Activated CD4-positive, alpha-beta T cell treated with anti-CD3 and anti-CD28 coated beads for 36 hours (primary cell): ENCODE data around the gene MCF2L2. TPM values are rescaled to one million over a fixed set of nuclear protein-coding genes. Genes with fewer than 3 reads are reported as not detected.

Experiments used
- ATAC-seq: fragments of 200-7000 bp; cut with Tn5 transposase; one replicate; pipeline ENCODE4 v1.10.0; 2021; ENCODE audit warnings: mild to moderate bottlenecking, moderate library complexity
- CTCF ChIA-PET: fragments of 350-600 bp; sonication (Branson Sonifier 250); formaldehyde crosslinking; loops from one replicate; lab custom pipeline; 2021; ENCODE audit warnings: antibody characterized with exemption; lab: Charles Lee
- POLR2A ChIA-PET: fragments of 350-600 bp; sonication (Branson Sonifier 250); formaldehyde crosslinking; loops from one replicate; lab custom pipeline; 2021; ENCODE audit warnings: antibody characterized with exemption, inconsistent platforms; lab: Charles Lee
- DNase-seq: peaks from one replicate; pipeline ENCODE4 v3.0.0-alpha.2; 2020
- H3K27ac Mint-ChIP-seq: one replicate; pipeline ENCODE4 v1.8.0; 2021; ENCODE audit warnings: mixed read lengths
- H3K27me3 Mint-ChIP-seq: one replicate; pipeline ENCODE4 v1.8.0; 2021; ENCODE audit warnings: mixed read lengths
- H3K36me3 Mint-ChIP-seq: one replicate; pipeline ENCODE4 v1.8.0; 2021; ENCODE audit warnings: low read depth, mixed read lengths
- H3K4me1 Mint-ChIP-seq: one replicate; pipeline ENCODE4 v1.8.0; 2021; ENCODE audit warnings: mixed read lengths
- H3K4me3 Mint-ChIP-seq: one replicate; pipeline ENCODE4 v1.8.0; 2021; ENCODE audit warnings: mild to moderate bottlenecking, moderate library complexity, mixed read lengths
- H3K9me3 Mint-ChIP-seq: one replicate; pipeline ENCODE4 v1.8.0; 2021; ENCODE audit warnings: low read depth, mixed read lengths
- intact Hi-C, 2 experiments: fragments of 100-400 bp; cut with DNase I in 1 of 2; cut with micrococcal nuclease in 1 of 2; formaldehyde crosslinking; loops; one replicate each; pipeline versions ENCODE4 v1.14.2 to v1.15.1; 2022 to 2024; cut with DNase I, micrococcal nuclease
- total RNA-seq, 2 experiments: library from RNA; stranded (reverse); gene quantifications; one replicate each; pipeline ENCODE4 v1.2.3, GENCODE V29; 2021

MCF2L2 gene
- total RNA-seq, 2 experiments from 2014 or later: 1.9 to 2.3 TPM

GRCh38 chr3:183284570-183284969 is 143.8 kb downstream of the MCF2L2 start:
- no peak for ATAC-seq
- intact Hi-C loops: loop anchor here (2.0 to 10.0 kb wide), 3 partner anchors 74 to 490 kb away; partner anchors contain the start of genes ATP11B (in 1 of the 2) and DCUN1D1 (in 1 of the 2)
- POLR2A ChIA-PET: interaction anchor here (0.7 to 2.2 kb wide), 2 partner anchors 18 to 197 kb away, joined by 3 to 39 read pairs; no protein-coding TSS in a partner anchor
- Mint-ChIP-seq H3K4me1 (peaks cover 43% of the 10 kb centered on the region), H3K27me3 (no peaks in the 10 kb centered on the region), H3K27ac (peak overlapping the region; percentile 98), H3K4me3 (no peak overlapping the region), H3K9me3 (no peaks in the 10 kb centered on the region), H3K36me3 (peaks cover 2% of the 10 kb centered on the region)
- no peak for DNase-seq
- CTCF ChIA-PET: interaction anchor here (1.3 to 3.3 kb wide), 5 partner anchors 10 to 99 kb away, joined by 3 to 18 read pairs (median 12); no protein-coding TSS in a partner anchor

GRCh38 chr3:183283886-183284285 is 144.5 kb downstream of the MCF2L2 start:
- no peak for ATAC-seq
- intact Hi-C loops: loop anchor here (2.0 to 10.0 kb wide), 3 partner anchors 73 to 489 kb away; partner anchors contain the start of genes ATP11B (in 1 of the 2) and DCUN1D1 (in 1 of the 2)
- no peaks in the 10 kb centered on the region for H3K9me3 Mint-ChIP-seq
- peaks cover 2% of the 10 kb centered on the region for H3K36me3 Mint-ChIP-seq
- CTCF ChIA-PET: interaction anchor here (1.0 to 3.3 kb wide), 3 partner anchors 12 to 102 kb away, joined by 4 to 15 read pairs (median 6); no protein-coding TSS in a partner anchor
- no peak overlapping the region for H3K4me3 Mint-ChIP-seq
- H3K27me3 Mint-ChIP-seq: no peaks in the 10 kb centered on the region
- POLR2A ChIA-PET: no interaction called here
- H3K4me1 Mint-ChIP-seq: peaks cover 43% of the 10 kb centered on the region
- DNase-seq: no peak
- H3K27ac Mint-ChIP-seq: peak overlapping the region; percentile 52

- no peak for ATAC-seq
- CTCF ChIA-PET: interaction anchor here (1.0 to 2.6 kb wide), 3 partner anchors 10 to 101 kb away, joined by 3 to 6 read pairs (median 3); no protein-coding TSS in a partner anchor
Observed at GRCh38 chr3:183281126-183281797, 147.2 kb downstream of the MCF2L2 start.

GRCh38 chr3:183279371-183279770 is 149.0 kb downstream of the MCF2L2 start:
- ChIA-PET POLR2A (interaction anchor here (0.7 kb wide), 1 partner anchor 12 kb away, joined by 4 read pairs; no protein-coding TSS in a partner anchor), CTCF (interaction anchor here (1.5 kb wide), 1 partner anchor 19 kb away, joined by 4 read pairs; no protein-coding TSS in a partner anchor)
- no peak for DNase-seq
- ATAC-seq: no peak
- H3K4me3 Mint-ChIP-seq: no peak overlapping the region
- H3K4me1 Mint-ChIP-seq: peaks cover 29% of the 10 kb centered on the region
- H3K9me3 Mint-ChIP-seq: no peaks in the 10 kb centered on the region
- H3K36me3 Mint-ChIP-seq: no peaks in the 10 kb centered on the region
- H3K27me3 Mint-ChIP-seq: no peaks in the 10 kb centered on the region
- intact Hi-C loops: no loop called here
- no peak overlapping the region for H3K27ac Mint-ChIP-seq

More at GRCh38 chr3:183281126-183281797, 147.2 kb downstream of the MCF2L2 start:
- POLR2A ChIA-PET: no interaction called here
- no peaks in the 10 kb centered on the region for H3K36me3 Mint-ChIP-seq
- H3K27ac Mint-ChIP-seq: no peak overlapping the region
- peaks cover 31% of the 10 kb centered on the region for H3K4me1 Mint-ChIP-seq
- no peaks in the 10 kb centered on the region for H3K9me3 Mint-ChIP-seq
- intact Hi-C loops: loop anchor here in 1 of 2 experiments (10.0 kb wide), 2 partner anchors 296 to 486 kb away; partner anchors contain the start of genes ATP11B and DCUN1D1
- no peaks in the 10 kb centered on the region for H3K27me3 Mint-ChIP-seq
- H3K4me3 Mint-ChIP-seq: no peak overlapping the region
- no peak for DNase-seq

DNA sequence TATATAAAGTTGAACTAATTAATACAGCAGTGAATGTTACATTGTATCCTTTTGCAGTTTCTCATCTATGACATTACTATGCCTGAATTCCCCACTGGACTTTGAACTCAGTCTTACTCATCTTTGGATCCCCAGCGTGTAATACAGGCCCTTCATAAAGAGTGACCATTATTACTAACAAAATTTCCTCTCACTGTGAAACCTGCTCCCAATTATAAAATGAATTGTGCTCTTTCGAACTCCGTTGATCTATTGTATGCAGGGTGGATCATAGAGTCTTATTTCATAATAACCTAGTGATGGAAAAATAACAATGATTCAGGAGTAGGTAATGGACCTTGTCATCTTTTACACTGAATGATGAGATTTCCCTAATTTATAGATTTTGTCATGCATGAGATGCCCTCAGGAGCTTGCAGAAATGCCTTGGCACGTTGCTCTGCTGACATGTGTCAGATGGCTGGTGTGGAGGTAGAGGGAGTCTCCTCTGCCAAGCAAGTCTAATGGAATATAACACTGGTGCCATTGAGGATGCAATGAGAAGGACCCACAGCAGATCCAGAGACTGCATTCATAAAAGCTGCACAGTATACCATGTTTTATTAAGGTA is 149.8 kb downstream of the MCF2L2 start:
- Mint-ChIP-seq H3K36me3 (no peaks in the 10 kb centered on the region), H3K4me3 (no peak overlapping the region), H3K9me3 (no peaks in the 10 kb centered on the region), H3K27ac (no peak overlapping the region), H3K4me1 (peaks cover 27% of the 10 kb centered on the region), H3K27me3 (no peaks in the 10 kb centered on the region)
- intact Hi-C loops: no loop called here
- POLR2A ChIA-PET: no interaction called here
- CTCF ChIA-PET: no interaction called here
- no peak for ATAC-seq
- no peak for DNase-seq

- ChIA-PET POLR2A (interaction anchor here (0.6 to 1.2 kb wide), 2 partner anchors 9 to 30 kb away, joined by 3 to 5 read pairs; no protein-coding TSS in a partner anchor), CTCF (interaction anchor here (0.6 kb wide), 1 partner anchor 91 kb away, joined by 4 read pairs; no protein-coding TSS in a partner anchor)
- ATAC-seq (no peak), DNase-seq (no peak)
- H3K27ac Mint-ChIP-seq: no peak overlapping the region
- intact Hi-C loops: no loop called here
- peaks cover 5% of the 10 kb centered on the region for H3K36me3 Mint-ChIP-seq
- H3K4me3 Mint-ChIP-seq: no peak overlapping the region
- H3K27me3 Mint-ChIP-seq: no peaks in the 10 kb centered on the region
- H3K4me1 Mint-ChIP-seq: peaks cover 25% of the 10 kb centered on the region
- H3K9me3 Mint-ChIP-seq: no peaks in the 10 kb centered on the region
Observed at GRCh38 chr3:183277260-183277659, 151.2 kb downstream of the MCF2L2 start.

DNA sequence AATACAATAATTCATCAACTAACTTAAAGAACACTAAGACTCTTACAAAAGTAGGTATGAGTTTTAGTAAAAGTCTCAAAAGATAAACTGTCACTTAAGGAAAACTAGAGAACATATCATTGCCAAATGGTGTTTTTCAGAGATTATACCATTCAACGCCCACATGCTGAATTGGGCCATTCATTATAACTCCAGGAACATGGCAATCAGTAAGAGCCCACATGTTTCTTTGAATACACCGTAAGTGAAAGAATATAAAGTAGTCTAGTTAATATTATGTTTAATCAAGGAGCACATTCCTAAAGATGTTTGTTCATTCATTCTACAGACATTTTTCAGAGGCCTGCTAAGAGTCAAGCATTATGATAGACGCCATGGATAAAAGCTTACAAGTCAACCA is 152.5 kb downstream of the MCF2L2 start:
- intact Hi-C loops: no loop called here

DNA sequence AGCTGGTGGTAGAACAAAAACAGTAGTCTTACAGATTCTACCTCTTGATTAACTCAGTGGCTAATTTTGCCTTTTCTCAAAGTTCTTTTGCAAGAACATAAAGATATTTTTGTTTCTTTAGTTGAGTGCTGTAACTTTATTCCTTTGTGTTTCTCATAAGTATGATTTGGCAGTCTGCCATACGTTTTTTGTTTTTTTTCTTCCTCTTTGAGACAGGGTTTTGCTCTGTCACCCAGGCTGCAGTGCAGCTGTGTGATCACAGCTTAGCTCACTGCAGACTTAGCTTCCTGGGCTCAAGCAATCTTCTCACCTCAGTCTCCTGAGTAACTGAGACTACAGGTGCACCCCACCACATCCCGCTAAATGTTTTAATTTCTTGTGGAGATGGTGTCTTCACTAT is 153.0 kb downstream of the MCF2L2 start:
- intact Hi-C loops: no loop called here
- ChIA-PET POLR2A (no interaction called here), CTCF (interaction anchor here (1.6 to 1.7 kb wide), 2 partner anchors 10 to 16 kb away, joined by 3 to 12 read pairs; no protein-coding TSS in a partner anchor)
- ATAC-seq: peak; percentile 60
- Mint-ChIP-seq H3K36me3 (peaks cover 17% of the 10 kb centered on the region), H3K27ac (no peak overlapping the region), H3K9me3 (no peaks in the 10 kb centered on the region), H3K27me3 (no peaks in the 10 kb centered on the region), H3K4me1 (peaks cover 30% of the 10 kb centered on the region), H3K4me3 (no peak overlapping the region)
- DNase-seq: no peak

More for the DNA sequence above, 152.5 kb downstream of the MCF2L2 start:
- no peak for ATAC-seq
- H3K36me3 Mint-ChIP-seq: peaks cover 12% of the 10 kb centered on the region
- DNase-seq: no peak
- H3K27me3 Mint-ChIP-seq: no peaks in the 10 kb centered on the region
- peaks cover 30% of the 10 kb centered on the region for H3K4me1 Mint-ChIP-seq
- H3K27ac Mint-ChIP-seq: no peak overlapping the region
- CTCF ChIA-PET: no interaction called here
- POLR2A ChIA-PET: interaction anchor here (1.2 kb wide), 1 partner anchor 10 kb away, joined by 5 read pairs; no protein-coding TSS in a partner anchor
- H3K9me3 Mint-ChIP-seq: no peaks in the 10 kb centered on the region
- H3K4me3 Mint-ChIP-seq: no peak overlapping the region

GRCh38 chr3:183274609-183275008 is 153.8 kb downstream of the MCF2L2 start:
- H3K4me1 Mint-ChIP-seq: peaks cover 33% of the 10 kb centered on the region
- peaks cover 25% of the 10 kb centered on the region for H3K36me3 Mint-ChIP-seq
- H3K4me3 Mint-ChIP-seq: no peak overlapping the region
- ChIA-PET POLR2A (interaction anchor here (0.5 to 1.1 kb wide), 3 partner anchors 11 to 476 kb away, joined by 4 to 11 read pairs (median 6); no protein-coding TSS in a partner anchor), CTCF (interaction anchor here (1.2 to 1.7 kb wide), 3 partner anchors 9 to 17 kb away, joined by 3 to 12 read pairs (median 3); no protein-coding TSS in a partner anchor)
- intact Hi-C loops: no loop called here
- H3K27me3 Mint-ChIP-seq: no peaks in the 10 kb centered on the region
- no peaks in the 10 kb centered on the region for H3K9me3 Mint-ChIP-seq
- ATAC-seq (no peak), DNase-seq (no peak)
- H3K27ac Mint-ChIP-seq: no peak overlapping the region

DNA sequence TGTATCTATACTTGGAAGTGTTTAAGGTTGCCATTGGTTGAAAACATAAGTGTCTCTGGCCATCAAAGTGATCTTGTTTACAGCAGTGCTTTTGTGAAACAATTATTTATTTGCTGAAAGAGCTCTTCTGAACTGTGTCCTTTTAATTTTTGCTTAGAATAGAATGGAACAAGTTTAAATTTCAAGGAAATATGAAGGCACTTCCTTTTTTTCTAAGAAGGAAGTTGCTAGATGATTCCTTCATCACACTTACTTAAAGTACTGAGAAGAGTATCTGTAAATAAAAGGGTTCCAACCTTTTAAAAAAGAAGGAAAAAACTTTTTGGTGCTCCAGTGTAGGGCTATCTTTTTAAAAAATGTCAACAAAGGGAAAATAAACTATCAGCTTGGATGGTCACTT is 155.6 kb downstream of the MCF2L2 start:
- ChIA-PET POLR2A (no interaction called here), CTCF (interaction anchor here (0.8 to 1.5 kb wide), 3 partner anchors 12 to 113 kb away, joined by 3 to 6 read pairs (median 3); no protein-coding TSS in a partner anchor)
- H3K9me3 Mint-ChIP-seq: no peaks in the 10 kb centered on the region
- intact Hi-C loops: no loop called here
- H3K27ac Mint-ChIP-seq: no peak overlapping the region
- H3K4me3 Mint-ChIP-seq: no peak overlapping the region
- DNase-seq (no peak), ATAC-seq (no peak)
- peaks cover 29% of the 10 kb centered on the region for H3K4me1 Mint-ChIP-seq
- peaks cover 37% of the 10 kb centered on the region for H3K36me3 Mint-ChIP-seq
- no peaks in the 10 kb centered on the region for H3K27me3 Mint-ChIP-seq

DNA sequence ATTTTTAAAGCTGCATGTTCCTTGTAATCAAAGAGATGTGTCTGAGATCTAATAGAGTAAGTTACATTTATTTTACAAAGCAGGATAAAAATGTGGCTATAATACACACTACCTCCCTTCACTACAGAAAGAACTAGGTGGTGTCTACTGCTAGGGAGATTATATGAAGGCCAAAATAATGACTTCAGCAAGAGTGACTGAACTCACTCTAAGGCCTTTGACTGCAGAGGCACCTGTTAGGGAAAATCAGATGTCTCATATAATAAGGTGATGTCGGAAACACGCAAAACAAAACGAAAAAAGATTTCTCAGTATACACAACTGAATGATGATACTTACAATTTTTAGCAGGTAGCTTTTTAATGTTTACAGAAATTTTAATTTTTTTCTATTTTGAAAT is 156.3 kb downstream of the MCF2L2 start:
- H3K4me1 Mint-ChIP-seq: peaks cover 29% of the 10 kb centered on the region
- DNase-seq: no peak
- peaks cover 42% of the 10 kb centered on the region for H3K36me3 Mint-ChIP-seq
- H3K9me3 Mint-ChIP-seq: no peaks in the 10 kb centered on the region
- no peaks in the 10 kb centered on the region for H3K27me3 Mint-ChIP-seq
- no peak overlapping the region for H3K4me3 Mint-ChIP-seq
- no peak overlapping the region for H3K27ac Mint-ChIP-seq
- intact Hi-C loops: no loop called here
- CTCF ChIA-PET: interaction anchor here (0.8 to 1.5 kb wide), 5 partner anchors 11 to 113 kb away, joined by 3 to 6 read pairs (median 3); no protein-coding TSS in a partner anchor
- ATAC-seq: no peak
- POLR2A ChIA-PET: no interaction called here
